Immature natural killer cell (primary cell): ENCODE results near the gene TMEM243. TPM values are rescaled to one million over a fixed set of nuclear protein-coding genes. Genes with fewer than 3 reads are reported as not detected.
A peak's percentile ranks its signal among the peaks of the same experiment; 100 is the strongest.
"Not testable (repeated sequence)": the region's sequence is repeated elsewhere in the genome, so short reads cannot be mapped to it uniquely, and the experiment has no call there.

Experiments used
- DNase-seq, 3 donors: peaks; one replicate each; pipeline ENCODE4 v3.0.0; 2022; ENCODE audit warnings: mixed read lengths in 1 of 3
- H3K27ac Mint-ChIP-seq, 6 donors: one replicate each; pipeline ENCODE4 v1.8.0; 2020; ENCODE audit warnings: mixed read lengths in 6 of 6, mild to moderate bottlenecking in 5 of 6, inconsistent platforms in 4 of 6, moderate library complexity in 3 of 6
- H3K27me3 Mint-ChIP-seq, 3 donors: one replicate each; pipeline ENCODE4 v1.8.0; 2020 to 2021; ENCODE audit warnings: low read depth in 3 of 3, mild to moderate bottlenecking in 3 of 3, mixed read lengths in 3 of 3, moderate library complexity in 3 of 3, inconsistent platforms in 1 of 3
- H3K36me3 Mint-ChIP-seq, 3 donors: one replicate each; pipeline ENCODE4 v1.8.0; 2020; ENCODE audit warnings: mixed read lengths in 3 of 3, inconsistent platforms in 2 of 3, mild to moderate bottlenecking in 2 of 3
- H3K4me1 Mint-ChIP-seq, 2 donors: one replicate each; pipeline ENCODE4 v1.8.0; 2020; ENCODE audit warnings: inconsistent platforms in 2 of 2, mild to moderate bottlenecking in 2 of 2, mixed read lengths in 2 of 2, moderate library complexity in 1 of 2
- H3K4me3 Mint-ChIP-seq, 5 donors: one replicate each; pipeline ENCODE4 v1.8.0; 2020; ENCODE audit warnings: mild to moderate bottlenecking in 5 of 5, mixed read lengths in 5 of 5, inconsistent platforms in 3 of 5, moderate library complexity in 3 of 5
- H3K9me3 Mint-ChIP-seq, 6 donors: one replicate each; pipeline ENCODE4 v1.8.0; 2020; ENCODE audit warnings: mild to moderate bottlenecking in 6 of 6, mixed read lengths in 6 of 6, inconsistent platforms in 4 of 6, moderate library complexity in 3 of 6
- polyA plus RNA-seq, 3 donors: library from polyadenylated mRNA; unstranded; fragments of 300-500 nt; fragmentation: Illumina TruSeq; gene quantifications; one replicate each; pipeline ENCODE4 v1.2.3, GENCODE V29; 2021

Gene TMEM243
- polyA plus RNA-seq = 10 to 100 TPM; 35.2 to 47.7 (median 47.1) TPM

- DNase-seq = peak; percentile 80 to 83 (median 82)
- H3K4me3 Mint-ChIP-seq = peak within 1 kb of the TSS; percentile 90 to 98 (median 97)
- peak within 1 kb of the TSS; percentile 90 to 97 (median 95) for H3K27ac Mint-ChIP-seq
- peaks cover 0 to 7% (median 0%) of the 10 kb centered on the region in 3 donors for H3K27me3 Mint-ChIP-seq
- H3K9me3 Mint-ChIP-seq = no peaks in the 10 kb centered on the region
- no peaks in the 10 kb centered on the region for H3K36me3 Mint-ChIP-seq
- H3K4me1 Mint-ChIP-seq = peaks cover 49 to 55% of the 10 kb centered on the region in 2 donors
Observed at GRCh38 chr7:87219545-87220025, at the start of gene TMEM243. Gene TMEM243 (minus strand): TSS chr7:87219732. CDS start chr7:87219503, 229 bp downstream.

GRCh38 chr7:87267239-87267900 lies 47.8 kb upstream of the TMEM243 start:
- Mint-ChIP-seq H3K36me3 (no peaks in the 10 kb centered on the region), H3K27ac (no peak overlapping the region), H3K27me3 (peaks cover 6 to 11% (median 7%) of the 10 kb centered on the region in 3 donors), H3K4me1 (no peaks in the 10 kb centered on the region), H3K9me3 (peaks cover 0 to 3% (median 0%) of the 10 kb centered on the region in 6 donors), H3K4me3 (no peak overlapping the region)
- no peak for DNase-seq

- Mint-ChIP-seq H3K4me1 (no peaks in the 10 kb centered on the region), H3K4me3 (no peak overlapping the region), H3K36me3 (no peaks in the 10 kb centered on the region), H3K27ac (no peak overlapping the region), H3K27me3 (peaks cover 4 to 14% (median 10%) of the 10 kb centered on the region in 3 donors), H3K9me3 (peaks cover 0 to 10% (median 2%) of the 10 kb centered on the region in 6 donors)
- DNase-seq = no peak
Observed at GRCh38 chr7:87263537-87263936, 44.0 kb upstream of the TMEM243 start.

GRCh38 chr7:87253589-87254087 lies 34.1 kb upstream of the TMEM243 start:
- H3K27me3 Mint-ChIP-seq = peaks cover 4 to 6% (median 5%) of the 10 kb centered on the region in 3 donors

GRCh38 chr7:87245671-87246070 lies 26.1 kb upstream of the TMEM243 start:
- H3K9me3 Mint-ChIP-seq, DNase-seq, H3K4me1 Mint-ChIP-seq, H3K36me3 Mint-ChIP-seq, H3K27me3 Mint-ChIP-seq, H3K27ac Mint-ChIP-seq, H3K4me3 Mint-ChIP-seq: not testable (repeated sequence)

More at GRCh38 chr7:87253589-87254087, 34.1 kb upstream of the TMEM243 start:
- peaks cover 0 to 12% (median 1%) of the 10 kb centered on the region in 6 donors for H3K9me3 Mint-ChIP-seq
- DNase-seq = no peak
- H3K4me1 Mint-ChIP-seq = no peaks in the 10 kb centered on the region
- H3K4me3 Mint-ChIP-seq = no peak overlapping the region
- H3K36me3 Mint-ChIP-seq = no peaks in the 10 kb centered on the region
- H3K27ac Mint-ChIP-seq = no peak overlapping the region

- H3K36me3 Mint-ChIP-seq, H3K4me1 Mint-ChIP-seq, DNase-seq, H3K27me3 Mint-ChIP-seq, H3K27ac Mint-ChIP-seq, H3K9me3 Mint-ChIP-seq, H3K4me3 Mint-ChIP-seq: not testable (repeated sequence)
Observed at GRCh38 chr7:87238464-87239051, 19.0 kb upstream of the TMEM243 start.

- H3K4me1 Mint-ChIP-seq = no peaks in the 10 kb centered on the region
- DNase-seq = no peak
- no peak overlapping the region for H3K4me3 Mint-ChIP-seq
- no peaks in the 10 kb centered on the region for H3K9me3 Mint-ChIP-seq
- no peaks in the 10 kb centered on the region for H3K36me3 Mint-ChIP-seq
- H3K27ac Mint-ChIP-seq = no peak overlapping the region
- H3K27me3 Mint-ChIP-seq = peaks cover 0 to 9% (median 2%) of the 10 kb centered on the region in 3 donors
Observed at GRCh38 chr7:87234949-87235348, 15.4 kb upstream of the TMEM243 start.

GRCh38 chr7:87231711-87232110 lies 12.2 kb upstream of the TMEM243 start:
- no peak for DNase-seq

GRCh38 chr7:87231258-87231657 lies 11.7 kb upstream of the TMEM243 start:
- Mint-ChIP-seq H3K36me3 (no peaks in the 10 kb centered on the region), H3K27me3 (peaks cover 0 to 4% (median 3%) of the 10 kb centered on the region in 3 donors), H3K4me1 (no peaks in the 10 kb centered on the region), H3K4me3 (no peak overlapping the region), H3K9me3 (peaks cover 0 to 3% (median 0%) of the 10 kb centered on the region in 6 donors), H3K27ac (no peak overlapping the region)
- no peak for DNase-seq

More at GRCh38 chr7:87231711-87232110, 12.2 kb upstream of the TMEM243 start:
- no peaks in the 10 kb centered on the region for H3K36me3 Mint-ChIP-seq
- no peak overlapping the region for H3K27ac Mint-ChIP-seq
- no peaks in the 10 kb centered on the region for H3K4me1 Mint-ChIP-seq
- no peak overlapping the region for H3K4me3 Mint-ChIP-seq
- peaks cover 0 to 5% (median 3%) of the 10 kb centered on the region in 3 donors for H3K27me3 Mint-ChIP-seq
- peaks cover 0 to 3% (median 0%) of the 10 kb centered on the region in 6 donors for H3K9me3 Mint-ChIP-seq

GRCh38 chr7:87226495-87226894 lies 7.0 kb upstream of the TMEM243 start:
- H3K36me3 Mint-ChIP-seq = no peaks in the 10 kb centered on the region
- no peak overlapping the region for H3K27ac Mint-ChIP-seq
- H3K27me3 Mint-ChIP-seq = peaks cover 0 to 3% (median 2%) of the 10 kb centered on the region in 3 donors
- H3K4me3 Mint-ChIP-seq = no peak overlapping the region
- DNase-seq = no peak
- H3K4me1 Mint-ChIP-seq = no peaks in the 10 kb centered on the region
- H3K9me3 Mint-ChIP-seq = peaks cover 0 to 5% (median 0%) of the 10 kb centered on the region in 6 donors

- DNase-seq = no peak
- H3K27me3 Mint-ChIP-seq = peaks cover 0 to 3% (median 2%) of the 10 kb centered on the region in 3 donors
- H3K36me3 Mint-ChIP-seq = no peaks in the 10 kb centered on the region
- H3K4me3 Mint-ChIP-seq = no peak overlapping the region
- H3K9me3 Mint-ChIP-seq = peaks cover 0 to 5% (median 0%) of the 10 kb centered on the region in 6 donors
- no peak overlapping the region for H3K27ac Mint-ChIP-seq
- peaks cover 5 to 7% of the 10 kb centered on the region in 2 donors for H3K4me1 Mint-ChIP-seq
Observed at GRCh38 chr7:87225696-87226095, 6.2 kb upstream of the TMEM243 start.

GRCh38 chr7:87223666-87224065 lies 4.1 kb upstream of the TMEM243 start:
- no peak overlapping the region for H3K27ac Mint-ChIP-seq
- H3K9me3 Mint-ChIP-seq = peaks cover 0 to 5% (median 0%) of the 10 kb centered on the region in 6 donors
- peaks cover 19 to 20% of the 10 kb centered on the region in 2 donors for H3K4me1 Mint-ChIP-seq

GRCh38 chr7:87220734-87221215 lies 1.2 kb upstream of the TMEM243 start:
- Mint-ChIP-seq H3K9me3 (peaks cover 0 to 2% (median 0%) of the 10 kb centered on the region in 6 donors), H3K27me3 (peaks cover 0 to 7% (median 0%) of the 10 kb centered on the region in 3 donors), H3K4me3 (peak overlapping the region; percentile 82 to 97 (median 84)), H3K4me1 (peaks cover 43 to 47% of the 10 kb centered on the region in 2 donors), H3K27ac (peak overlapping the region in 5 of 6 donors; percentile 51 to 94 (median 54)), H3K36me3 (no peaks in the 10 kb centered on the region)
- DNase-seq = no peak

More at GRCh38 chr7:87223666-87224065, 4.1 kb upstream of the TMEM243 start:
- H3K27me3 Mint-ChIP-seq = peaks cover 0 to 9% (median 3%) of the 10 kb centered on the region in 3 donors
- no peak for DNase-seq
- no peak overlapping the region for H3K4me3 Mint-ChIP-seq
- no peaks in the 10 kb centered on the region for H3K36me3 Mint-ChIP-seq
